GM18511 (cell line): Measurements from ENCODE around the gene GPR3.
"Not testable (repeated sequence)": the region's sequence is repeated elsewhere in the genome, so short reads cannot be mapped to it uniquely, and the experiment has no call there.

Experiments used
- ATAC-seq: cut with Tn5 transposase; IDR thresholded peaks from one replicate; pipeline ENCODE4 v1.9.1; 2021; ENCODE audit warnings: mild to moderate bottlenecking, moderate library complexity; ENCODE audit not compliant: unreplicated experiment

GPR3 gene

GRCh38 chr1:27377760-27378495, 14.5 kb upstream of the GPR3 start:
- no peak for ATAC-seq

- ATAC-seq = no peak
Measured at GRCh38 chr1:27379564-27380122, 12.8 kb upstream of the GPR3 start.

GRCh38 chr1:27380224-27380623, 12.2 kb upstream of the GPR3 start:
- ATAC-seq = no peak

GRCh38 chr1:27380766-27381733, 11.4 kb upstream of the GPR3 start:
- no peak for ATAC-seq

GRCh38 chr1:27381969-27382762, 10.3 kb upstream of the GPR3 start:
- ATAC-seq = no peak

GRCh38 chr1:27383039-27383605, 9.3 kb upstream of the GPR3 start, which contains the start of gene CD164L2:
CD164L2 (minus strand) TSS chr1:27383333; CDS start chr1:27383239, 94 bp downstream.
- no peak for ATAC-seq

- no peak for ATAC-seq
Measured at GRCh38 chr1:27383661-27384060, 8.8 kb upstream of the GPR3 start.

GRCh38 chr1:27384797-27385196, 7.6 kb upstream of the GPR3 start:
- ATAC-seq = not testable (repeated sequence)

GRCh38 chr1:27388337-27389005, 4.0 kb upstream of the GPR3 start:
- no peak for ATAC-seq

- ATAC-seq = no peak
Measured at GRCh38 chr1:27391511-27392095, 819 bp upstream of the GPR3 start.

- no peak for ATAC-seq
Measured at GRCh38 chr1:27392778-27393635, 585 bp downstream of the GPR3 start.

GRCh38 chr1:27393641-27394281, 1.3 kb downstream of the GPR3 start:
- ATAC-seq = no peak

- ATAC-seq = no peak
Measured at GRCh38 chr1:27394282-27394658, 1.8 kb downstream of the GPR3 start.

GRCh38 chr1:27394925-27395324, 2.5 kb downstream of the GPR3 start:
- ATAC-seq = no peak

GRCh38 chr1:27395441-27396195, 3.2 kb downstream of the GPR3 start:
- no peak for ATAC-seq

- ATAC-seq = no peak
Measured at GRCh38 chr1:27397110-27397509, 4.7 kb downstream of the GPR3 start.

GRCh38 chr1:27397749-27398148, 5.3 kb downstream of the GPR3 start:
- ATAC-seq = no peak
